GM12874 (cell line): ENCODE data around the gene PAPPA.

Source experiments
- CTCF ChIP-seq: IDR thresholded peaks from 2 replicates; pipeline ENCODE4 v1.5.1; 2011; ENCODE audit warnings: low read depth, mild to moderate bottlenecking, control low read depth, low read length, moderate library complexity; ENCODE audit not compliant: insufficient read depth

The PAPPA gene

GRCh38 chr9:116218399-116218798 lies 64.8 kb downstream of the PAPPA start:
- no peak for TF ChIP-seq CTCF

DNA sequence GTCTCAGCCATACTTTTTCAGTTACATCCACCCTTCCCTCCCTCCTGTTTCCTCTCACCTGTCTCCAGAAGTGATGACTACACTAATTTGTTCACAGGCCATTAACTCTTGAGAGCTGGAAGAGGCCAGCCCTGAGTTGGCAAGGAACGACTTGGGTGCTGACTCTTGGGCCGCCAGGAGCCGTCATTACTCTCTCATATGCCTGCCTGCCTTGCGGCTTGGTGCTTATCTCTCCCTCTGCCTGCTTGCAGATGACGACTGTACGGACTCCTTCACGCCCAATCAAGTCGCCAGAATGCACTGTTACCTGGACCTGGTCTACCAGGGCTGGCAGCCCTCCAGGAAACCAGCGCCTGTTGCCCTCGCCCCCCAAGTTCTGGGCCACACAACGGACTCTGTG lies 66.1 kb downstream of the PAPPA start:
- no peak for TF ChIP-seq CTCF

DNA sequence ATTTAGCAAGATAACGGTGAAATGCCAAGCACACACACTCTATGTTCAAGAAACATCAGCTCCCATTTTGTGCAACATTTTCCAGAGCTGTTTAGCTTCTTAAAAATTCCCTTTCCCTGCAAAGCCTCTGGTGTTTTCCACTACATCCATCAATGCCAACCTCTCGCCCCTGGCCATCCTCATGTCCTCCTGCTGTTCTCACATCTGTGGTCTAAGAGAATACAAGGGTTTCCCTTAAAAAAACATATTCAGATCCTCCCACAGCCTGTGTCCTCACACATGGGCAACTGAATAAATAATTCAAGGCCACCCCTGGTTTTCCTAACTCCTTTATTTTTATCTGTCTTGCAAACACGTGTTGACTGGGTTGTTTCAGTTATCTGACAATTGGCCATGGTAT lies 70.3 kb downstream of the PAPPA start:
- no peak for TF ChIP-seq CTCF

DNA sequence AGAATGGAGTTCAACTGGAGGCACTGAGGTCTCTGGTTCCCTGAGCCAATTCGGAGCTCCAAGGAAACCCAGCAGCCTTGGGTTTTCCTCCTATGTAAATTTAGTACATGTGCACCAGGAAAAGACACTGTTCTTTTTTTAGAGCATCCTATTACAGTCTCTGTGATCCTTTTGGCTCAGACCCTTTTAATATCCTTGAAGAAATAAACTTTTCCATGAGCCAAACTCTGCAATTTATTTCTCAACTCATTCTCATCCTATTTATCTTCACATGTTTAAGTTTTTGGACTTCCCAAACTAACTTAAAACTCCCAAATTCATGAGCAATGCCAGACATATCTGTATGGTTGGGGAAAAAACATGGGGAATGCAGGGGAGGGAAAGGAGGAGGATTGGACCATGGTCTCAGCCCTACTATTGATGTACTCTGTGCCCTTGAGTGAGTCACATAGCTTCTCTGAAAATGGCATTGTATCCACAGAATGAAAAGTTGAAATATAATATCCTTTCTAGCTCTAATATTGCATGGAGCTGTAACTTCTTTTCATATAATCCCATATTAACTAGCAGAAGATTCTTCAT lies 76.6 kb downstream of the PAPPA start:
- no peak for TF ChIP-seq CTCF

DNA sequence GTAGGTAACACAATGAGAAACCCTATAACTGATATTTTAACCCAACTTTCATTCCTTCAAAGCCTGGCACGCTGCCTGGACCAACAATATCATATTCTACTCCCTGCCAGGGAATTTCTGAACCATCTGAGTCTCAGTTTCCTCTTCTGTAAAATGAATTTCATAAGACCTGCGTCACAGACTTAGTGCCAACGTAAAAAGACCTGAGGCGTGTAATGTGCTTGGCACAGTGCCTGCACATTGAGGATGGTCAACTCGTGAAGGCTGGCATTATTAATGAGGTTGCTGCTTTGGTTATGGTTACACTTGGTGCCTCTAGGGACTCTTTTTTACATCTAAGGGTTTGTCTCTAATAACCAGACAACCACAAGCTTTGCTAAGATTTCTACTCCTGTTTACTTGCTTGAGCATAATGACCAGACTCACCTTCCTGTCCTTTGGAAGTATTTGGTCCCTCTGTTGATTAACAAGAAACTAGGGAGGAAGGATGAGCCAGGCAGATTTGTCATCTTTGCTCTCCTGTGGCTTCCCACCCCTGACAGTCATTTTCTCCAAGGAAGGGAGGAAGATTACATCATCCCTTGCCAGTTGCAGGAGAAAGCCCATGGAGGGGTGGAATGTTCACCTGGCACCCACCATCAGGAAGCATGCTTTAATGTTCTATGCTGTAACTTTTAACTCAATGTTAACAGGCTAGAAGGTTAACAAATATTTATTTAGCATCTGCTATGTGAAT lies 79.0 kb downstream of the PAPPA start:
- TF ChIP-seq CTCF, result no peak

- no peak for TF ChIP-seq CTCF
These were observed 79.6 kb downstream of the PAPPA start for GRCh38 chr9:116233160-116233530.

DNA sequence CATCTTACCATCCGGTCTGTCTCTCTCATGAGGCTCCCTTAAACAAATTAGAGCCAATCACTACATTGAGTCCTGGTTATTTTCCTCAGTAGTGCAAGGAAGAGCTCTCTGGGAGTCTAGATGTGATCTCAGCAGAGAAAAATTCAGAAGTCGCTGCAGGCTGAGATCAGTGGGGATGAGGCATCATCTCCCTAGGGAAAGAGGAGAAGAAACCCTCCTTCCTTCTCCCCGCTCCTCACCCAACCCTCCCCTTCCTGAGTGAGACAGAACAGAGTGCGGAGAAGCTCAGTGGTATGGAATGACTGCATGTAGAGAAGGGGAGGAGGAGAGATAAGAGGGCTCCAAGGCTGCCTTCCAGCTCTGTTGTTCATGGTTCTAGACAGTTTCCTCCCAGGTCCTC lies 80.5 kb downstream of the PAPPA start:
- TF ChIP-seq CTCF, result no peak
